ENCODE measurements around the gene SMPD3.

The SMPD3 gene

GRCh38 chr16:68385371-68385770, 62.9 kb downstream of the SMPD3 start:
- Histone ChIP-seq H3F3A (ENCODE audit: low read depth) (no peaks in the 10 kb centered on the region), H3K9ac (ENCODE audit: low read depth, low read length, poor library complexity, severe bottlenecking) (no peak overlapping the region), H3K9me3 (ENCODE audit: insufficient read depth, low read depth, low read length) (no peaks in the 10 kb centered on the region), H2AFZ (ENCODE audit: low read length) (no peak overlapping the region), H3K4me3 (ENCODE audit: low read length, poor library complexity, severe bottlenecking) (no peak overlapping the region), H3K79me2 (ENCODE audit: insufficient read depth, low read length) (no peaks in the 10 kb centered on the region), H3K4me1 (ENCODE audit: insufficient read depth, low read length, poor library complexity, severe bottlenecking) (peaks cover 16% of the 10 kb centered on the region), H3K27me3 (ENCODE audit: insufficient read depth, low read length, poor library complexity, severe bottlenecking) (no peaks in the 10 kb centered on the region), H4K20me1 (ENCODE audit: insufficient read depth, low read length, poor library complexity, severe bottlenecking) (no peaks in the 10 kb centered on the region), H3K36me3 (ENCODE audit: insufficient read depth, low read length) (no peaks in the 10 kb centered on the region), H3K4me2 (ENCODE audit: low read depth, low read length, poor library complexity, severe bottlenecking) (no peak overlapping the region), H3K9me2 (replicated peaks; ENCODE audit: low read depth, low read length) (no peaks in the 10 kb centered on the region)
- no peak for TF ChIP-seq EZH2phosphoT487 (IDR thresholded peaks at IDR 0.05; ENCODE audit: borderline replicate concordance)

DNA sequence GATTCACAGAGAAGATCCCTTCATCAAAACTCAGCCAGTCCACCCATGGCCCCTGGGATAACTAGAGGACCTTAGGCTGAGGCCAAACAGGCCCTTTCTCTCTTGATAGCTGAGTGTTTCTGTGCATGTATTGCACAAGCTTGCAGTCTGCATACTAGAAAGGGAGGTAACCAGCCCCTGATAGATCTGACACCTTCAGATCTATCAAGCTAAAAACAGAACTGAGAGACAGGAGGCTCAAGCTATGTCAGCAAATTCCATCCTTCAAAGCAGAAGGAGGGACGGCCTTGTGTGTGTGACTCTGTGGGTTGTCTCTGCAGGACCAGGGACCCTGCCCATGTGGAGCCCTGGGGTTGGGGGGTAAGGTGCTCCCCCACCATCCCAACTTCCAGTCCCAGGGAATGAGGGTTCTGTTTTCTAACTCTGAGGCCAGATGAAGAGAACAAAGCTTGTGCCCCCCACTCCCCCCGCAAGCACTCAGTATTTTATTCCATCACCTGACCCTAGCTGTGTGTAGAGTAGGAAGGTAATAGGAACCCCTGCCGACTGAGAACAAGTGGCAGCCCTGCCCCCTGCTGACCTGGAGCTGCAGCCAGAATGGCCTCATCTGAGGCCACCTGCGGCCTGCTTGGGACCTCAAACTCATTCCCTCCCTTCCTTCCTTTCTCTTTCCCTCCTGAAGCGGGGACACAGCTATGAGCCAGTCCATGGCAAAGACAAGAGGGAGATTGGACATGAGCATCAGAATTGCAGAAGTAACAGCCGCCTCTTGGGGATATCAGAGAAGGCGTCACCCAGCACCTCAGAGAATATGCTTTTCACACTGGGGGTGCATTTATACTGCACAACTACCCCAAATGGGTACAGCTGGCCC, 63.8 kb downstream of the SMPD3 start:
- H3K79me2 ChIP-seq (ENCODE audit: insufficient read depth, low read length): no peaks in the 10 kb centered on the region
- H3K27me3 ChIP-seq (ENCODE audit: insufficient read depth, low read length, poor library complexity, severe bottlenecking): no peaks in the 10 kb centered on the region
- no peaks in the 10 kb centered on the region for H3F3A ChIP-seq (ENCODE audit: low read depth)
- no peaks in the 10 kb centered on the region for H3K9me3 ChIP-seq (ENCODE audit: insufficient read depth, low read depth, low read length)
- no peaks in the 10 kb centered on the region for H3K9me2 ChIP-seq (replicated peaks; ENCODE audit: low read depth, low read length)
- H3K4me3 ChIP-seq (ENCODE audit: low read length, poor library complexity, severe bottlenecking): no peak overlapping the region
- peaks cover 16% of the 10 kb centered on the region for H3K4me1 ChIP-seq (ENCODE audit: insufficient read depth, low read length, poor library complexity, severe bottlenecking)
- H3K36me3 ChIP-seq (ENCODE audit: insufficient read depth, low read length): no peaks in the 10 kb centered on the region
- H3K9ac ChIP-seq (ENCODE audit: low read depth, low read length, poor library complexity, severe bottlenecking): peak overlapping the region; percentile 33
- no peaks in the 10 kb centered on the region for H4K20me1 ChIP-seq (ENCODE audit: insufficient read depth, low read length, poor library complexity, severe bottlenecking)
- no peak overlapping the region for H3K4me2 ChIP-seq (ENCODE audit: low read depth, low read length, poor library complexity, severe bottlenecking)
- H2AFZ ChIP-seq (ENCODE audit: low read length): peak overlapping the region; percentile 37
- TF ChIP-seq EZH2phosphoT487 (IDR thresholded peaks at IDR 0.05; ENCODE audit: borderline replicate concordance) (no peak), CTCF (conservative IDR thresholded peaks at IDR 0.05; ENCODE audit: low read length) (peak; percentile 55)

DNA sequence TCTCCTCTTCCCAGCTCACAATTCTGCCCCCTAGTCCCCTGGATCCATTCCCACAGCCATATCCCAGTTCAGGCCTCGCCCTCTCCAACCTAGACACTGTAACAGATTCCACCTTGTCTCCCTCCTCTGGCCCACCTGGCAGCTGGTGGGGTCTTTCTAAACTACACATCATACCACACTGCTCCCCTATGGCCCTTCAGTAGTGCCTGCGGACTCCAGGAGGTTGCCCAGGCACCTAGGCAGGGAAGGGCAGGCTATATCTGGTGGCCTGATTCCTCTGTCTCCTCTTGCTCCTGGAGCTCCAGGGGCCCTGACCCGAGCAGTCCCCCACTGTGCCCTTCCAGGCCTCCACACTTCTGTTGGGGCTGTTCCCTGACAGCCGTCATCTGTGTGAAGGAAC, 64.5 kb downstream of the SMPD3 start:
- no peaks in the 10 kb centered on the region for H4K20me1 ChIP-seq (ENCODE audit: insufficient read depth, low read length, poor library complexity, severe bottlenecking)
- H3F3A ChIP-seq (ENCODE audit: low read depth): no peaks in the 10 kb centered on the region
- H2AFZ ChIP-seq (ENCODE audit: low read length): no peak overlapping the region
- H3K4me3 ChIP-seq (ENCODE audit: low read length, poor library complexity, severe bottlenecking): no peak overlapping the region
- no peaks in the 10 kb centered on the region for H3K79me2 ChIP-seq (ENCODE audit: insufficient read depth, low read length)
- no peak overlapping the region for H3K9ac ChIP-seq (ENCODE audit: low read depth, low read length, poor library complexity, severe bottlenecking)
- H3K9me3 ChIP-seq (ENCODE audit: insufficient read depth, low read depth, low read length): no peaks in the 10 kb centered on the region
- no peak for TF ChIP-seq EZH2phosphoT487 (IDR thresholded peaks at IDR 0.05; ENCODE audit: borderline replicate concordance)
- TF ChIP-seq CTCF (conservative IDR thresholded peaks at IDR 0.05; ENCODE audit: low read length): no peak
- no peaks in the 10 kb centered on the region for H3K9me2 ChIP-seq (replicated peaks; ENCODE audit: low read depth, low read length)
- H3K4me2 ChIP-seq (ENCODE audit: low read depth, low read length, poor library complexity, severe bottlenecking): no peak overlapping the region
- H3K27me3 ChIP-seq (ENCODE audit: insufficient read depth, low read length, poor library complexity, severe bottlenecking): no peaks in the 10 kb centered on the region
- no peaks in the 10 kb centered on the region for H3K36me3 ChIP-seq (ENCODE audit: insufficient read depth, low read length)
- peaks cover 16% of the 10 kb centered on the region for H3K4me1 ChIP-seq (ENCODE audit: insufficient read depth, low read length, poor library complexity, severe bottlenecking)

Data from Loucy (cell line).